HFF-Myc (cell line): Measurements from ENCODE around the gene PRDX5.

Source experiments
- DNase-seq: peaks from one replicate; pipeline ENCODE4 v3.0.0-alpha.2; 2011; ENCODE audit warnings: low read depth; ENCODE audit errors: extremely low read depth
- H3K4me3 ChIP-seq: replicated peaks from 2 replicates; pipeline ENCODE4 v1.5.1; 2011; ENCODE audit warnings: low read depth, mild to moderate bottlenecking, control low read depth, low read length
- TF ChIP-seq, protein P1 (sequence below): IDR thresholded peaks from 2 replicates; pipeline ENCODE4 v1.5.1; 2012; ENCODE audit warnings: mild to moderate bottlenecking, low read depth, low read length, control low read depth; ENCODE audit errors: missing control alignments

The PRDX5 gene

DNA sequence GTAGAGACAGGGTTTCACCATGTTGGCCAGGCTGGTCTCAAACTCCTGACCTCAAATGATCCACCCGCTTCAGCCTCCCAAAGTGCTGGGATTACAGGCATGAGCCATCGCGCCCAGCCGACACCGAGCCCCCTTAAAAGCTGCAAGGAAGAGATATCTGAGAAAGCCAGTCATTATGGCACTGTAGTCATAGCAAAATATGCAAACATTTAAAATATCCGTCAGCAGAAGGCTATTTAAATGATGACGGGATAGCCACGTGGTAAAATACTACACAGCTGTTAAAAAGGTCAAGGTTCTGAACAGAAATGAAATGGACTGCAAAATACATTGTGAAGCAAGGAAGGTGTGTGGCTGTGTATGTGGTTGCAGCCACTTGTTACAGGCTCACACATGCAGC is 15.6 kb downstream of the PRDX5 start:
- DNase-seq: no peak
- TF ChIP-seq, protein P1, sequence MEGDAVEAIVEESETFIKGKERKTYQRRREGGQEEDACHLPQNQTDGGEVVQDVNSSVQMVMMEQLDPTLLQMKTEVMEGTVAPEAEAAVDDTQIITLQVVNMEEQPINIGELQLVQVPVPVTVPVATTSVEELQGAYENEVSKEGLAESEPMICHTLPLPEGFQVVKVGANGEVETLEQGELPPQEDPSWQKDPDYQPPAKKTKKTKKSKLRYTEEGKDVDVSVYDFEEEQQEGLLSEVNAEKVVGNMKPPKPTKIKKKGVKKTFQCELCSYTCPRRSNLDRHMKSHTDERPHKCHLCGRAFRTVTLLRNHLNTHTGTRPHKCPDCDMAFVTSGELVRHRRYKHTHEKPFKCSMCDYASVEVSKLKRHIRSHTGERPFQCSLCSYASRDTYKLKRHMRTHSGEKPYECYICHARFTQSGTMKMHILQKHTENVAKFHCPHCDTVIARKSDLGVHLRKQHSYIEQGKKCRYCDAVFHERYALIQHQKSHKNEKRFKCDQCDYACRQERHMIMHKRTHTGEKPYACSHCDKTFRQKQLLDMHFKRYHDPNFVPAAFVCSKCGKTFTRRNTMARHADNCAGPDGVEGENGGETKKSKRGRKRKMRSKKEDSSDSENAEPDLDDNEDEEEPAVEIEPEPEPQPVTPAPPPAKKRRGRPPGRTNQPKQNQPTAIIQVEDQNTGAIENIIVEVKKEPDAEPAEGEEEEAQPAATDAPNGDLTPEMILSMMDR: no peak
- H3K4me3 ChIP-seq: no peak overlapping the region

DNA sequence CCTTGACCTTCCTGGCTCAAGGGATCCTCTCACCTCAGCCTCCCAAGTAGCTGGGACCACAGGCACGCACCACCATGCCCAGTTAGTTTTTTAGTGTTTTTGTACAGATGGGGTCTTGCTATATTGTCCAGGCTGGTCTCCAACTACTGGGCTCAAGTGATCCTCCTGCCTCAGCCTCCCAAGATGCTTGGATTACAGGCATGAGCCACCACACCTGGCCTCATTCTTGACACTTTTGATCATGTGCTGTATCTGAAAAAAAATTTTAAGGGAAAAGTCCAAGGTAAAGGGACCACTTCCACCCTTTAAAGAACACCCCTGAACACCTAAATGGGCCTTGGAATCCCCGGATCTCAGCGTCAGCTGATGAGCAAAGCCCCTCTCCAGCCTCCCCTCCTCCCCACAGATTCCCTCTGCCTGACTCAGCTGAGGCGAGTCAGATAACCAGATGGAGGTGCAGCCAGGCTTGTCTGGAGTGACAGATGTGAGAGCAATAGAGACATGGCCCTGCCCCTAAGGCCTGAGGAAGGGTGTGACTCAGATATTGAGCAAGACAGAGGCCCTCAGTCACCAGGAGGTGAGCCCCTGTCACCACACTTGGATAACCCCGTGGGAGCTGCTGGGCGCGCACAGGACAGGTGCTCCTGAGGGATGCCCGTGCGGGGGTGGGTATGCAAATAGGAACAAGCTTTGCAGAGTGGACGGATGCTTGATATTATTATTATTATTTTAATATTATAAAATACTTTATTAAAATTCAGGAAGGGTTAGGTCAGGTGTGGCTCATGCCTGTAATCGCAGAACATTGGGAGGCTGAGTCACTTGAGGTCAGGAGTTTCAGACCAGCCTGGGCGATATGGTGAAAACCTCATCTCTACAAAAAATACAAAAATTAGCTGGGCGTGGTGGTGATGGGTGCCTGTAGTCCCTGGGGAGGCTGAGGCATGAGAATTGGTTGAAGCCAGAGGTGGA is 17.1 kb downstream of the PRDX5 start:
- TF ChIP-seq, protein P1: no peak
- no peak overlapping the region for H3K4me3 ChIP-seq
- peak; percentile 65 for DNase-seq

DNA sequence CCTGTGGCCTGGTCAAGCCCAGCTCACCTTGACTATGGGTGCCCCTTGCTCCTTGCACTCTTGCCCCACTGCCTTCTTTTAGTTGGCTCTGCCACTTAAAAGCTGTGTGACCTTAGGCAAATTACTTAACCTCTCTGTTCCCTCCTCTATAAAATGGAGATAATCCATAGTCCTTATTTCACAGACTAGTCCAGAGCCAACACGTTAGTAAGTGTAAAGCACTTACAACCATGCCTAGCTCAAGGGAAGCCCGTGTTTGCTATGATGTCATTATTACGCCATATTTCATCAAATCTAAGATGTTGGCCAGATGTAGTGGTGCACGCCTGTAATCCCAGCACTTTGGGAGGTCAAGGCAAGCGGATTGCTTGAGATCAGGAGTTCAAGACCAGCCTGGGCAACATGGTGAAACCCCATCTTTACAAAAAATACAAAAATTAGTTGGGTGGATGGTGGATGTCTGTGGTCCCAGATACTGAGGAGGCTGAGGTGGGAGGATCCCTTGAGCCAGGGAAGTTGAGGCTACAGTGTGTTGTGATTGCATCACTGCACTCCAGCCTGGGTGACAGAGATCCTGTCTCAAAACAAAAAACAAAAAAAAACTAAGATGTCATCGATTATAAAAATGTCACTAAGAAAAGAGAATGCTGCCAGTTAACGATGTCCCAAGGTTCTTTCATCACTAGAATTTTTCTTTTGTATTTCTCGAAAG is 19.8 kb downstream of the PRDX5 start:
- TF ChIP-seq, protein P1: no peak
- no peak for DNase-seq
- no peak overlapping the region for H3K4me3 ChIP-seq

DNA sequence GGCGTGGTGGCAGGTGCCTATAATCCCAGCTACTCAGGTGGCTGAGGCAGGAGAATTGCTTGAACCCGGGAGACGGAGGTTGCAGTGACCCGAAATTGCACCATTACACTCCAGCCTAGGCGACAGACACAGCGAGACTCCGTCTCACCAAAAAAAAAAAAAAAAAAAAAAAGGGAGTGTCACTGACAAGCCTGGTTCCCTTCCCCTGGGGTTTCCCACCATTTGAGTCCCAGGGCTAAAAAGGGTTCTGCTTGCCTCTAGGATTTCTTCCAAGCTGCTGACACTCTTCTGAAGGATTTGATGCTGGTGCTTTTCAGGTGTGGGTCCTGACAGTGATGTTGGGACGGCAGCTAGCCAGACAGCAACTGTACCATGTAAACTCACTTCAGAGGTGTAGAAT is 20.8 kb downstream of the PRDX5 start:
- TF ChIP-seq, protein P1: no peak
- no peak for DNase-seq
- H3K4me3 ChIP-seq: no peak overlapping the region

DNA sequence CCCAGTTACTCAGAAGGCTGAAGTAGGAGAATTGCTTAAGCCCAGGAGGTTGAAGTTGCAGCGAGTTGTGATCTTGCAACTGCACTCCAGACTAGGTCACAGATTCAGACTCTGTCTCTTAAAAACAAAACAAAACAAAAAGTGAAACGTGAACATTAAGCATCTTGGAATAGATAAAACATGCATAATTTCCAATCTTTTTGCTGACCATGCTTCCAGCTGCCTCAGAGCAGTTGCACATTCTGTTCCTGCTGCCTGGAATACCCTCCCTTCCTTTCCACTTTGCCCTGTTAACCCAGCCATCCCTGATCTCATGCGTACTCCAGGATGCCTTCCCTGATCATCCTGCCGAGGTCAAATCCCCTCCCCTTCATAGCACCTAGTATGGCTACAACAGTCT is 21.4 kb downstream of the PRDX5 start:
- TF ChIP-seq, protein P1: no peak
- DNase-seq: no peak
- H3K4me3 ChIP-seq: no peak overlapping the region

DNA sequence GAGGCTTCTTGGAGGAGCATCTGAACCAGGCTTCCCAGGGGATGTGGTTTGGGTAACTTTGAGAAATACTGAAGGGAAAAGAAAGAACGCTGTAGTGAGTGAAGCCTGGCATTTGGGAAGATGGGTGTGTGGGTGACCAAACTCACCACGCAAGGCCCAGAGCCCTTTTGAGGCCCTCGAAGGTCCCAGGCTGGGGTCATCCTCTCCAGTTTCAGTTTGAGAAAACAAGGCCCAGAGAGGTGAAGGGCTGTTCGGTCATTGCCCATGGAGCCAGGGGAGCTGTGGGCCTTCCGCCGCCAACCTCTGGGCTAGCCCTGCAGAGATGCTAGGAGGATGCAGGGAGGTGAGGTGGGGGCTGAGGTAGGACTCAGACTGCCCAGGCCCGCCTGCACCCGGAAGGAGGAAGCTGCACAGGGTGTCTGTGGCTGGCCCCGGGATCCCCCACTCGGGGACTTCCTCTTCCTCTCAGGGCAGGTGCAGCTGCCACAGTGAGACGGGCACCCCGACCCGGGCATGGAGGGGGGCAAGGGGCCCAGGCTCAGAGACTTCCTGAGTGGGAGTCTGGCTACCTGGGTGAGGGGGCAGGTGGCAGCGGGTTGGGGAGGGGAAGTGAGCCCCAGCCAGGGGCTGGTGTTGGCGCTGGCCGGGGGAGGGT is 22.0 kb downstream of the PRDX5 start, which contains the start of gene CCDC88B:
TSS of gene CCDC88B (plus strand) at position 451 of the 655 bp plus-strand sequence. CDS start at position 514, 63 bp downstream.
- TF ChIP-seq, protein P1: no peak
- H3K4me3 ChIP-seq: no peak within 1 kb of the TSS
- no peak for DNase-seq
